ENCODE results near the gene MALAT1. TPM values are rescaled to one million over a fixed set of nuclear protein-coding genes. Genes with fewer than 3 reads are reported as not detected.
A peak's percentile ranks its signal among the peaks of the same experiment; 100 is the strongest.

Gene MALAT1
- total and polyA plus RNA-seq, 2 of the 13 experiments (the other 11 are each of a cell fraction or from before 2014, with no cell fraction given): 143 to 1,237 TPM

DNA sequence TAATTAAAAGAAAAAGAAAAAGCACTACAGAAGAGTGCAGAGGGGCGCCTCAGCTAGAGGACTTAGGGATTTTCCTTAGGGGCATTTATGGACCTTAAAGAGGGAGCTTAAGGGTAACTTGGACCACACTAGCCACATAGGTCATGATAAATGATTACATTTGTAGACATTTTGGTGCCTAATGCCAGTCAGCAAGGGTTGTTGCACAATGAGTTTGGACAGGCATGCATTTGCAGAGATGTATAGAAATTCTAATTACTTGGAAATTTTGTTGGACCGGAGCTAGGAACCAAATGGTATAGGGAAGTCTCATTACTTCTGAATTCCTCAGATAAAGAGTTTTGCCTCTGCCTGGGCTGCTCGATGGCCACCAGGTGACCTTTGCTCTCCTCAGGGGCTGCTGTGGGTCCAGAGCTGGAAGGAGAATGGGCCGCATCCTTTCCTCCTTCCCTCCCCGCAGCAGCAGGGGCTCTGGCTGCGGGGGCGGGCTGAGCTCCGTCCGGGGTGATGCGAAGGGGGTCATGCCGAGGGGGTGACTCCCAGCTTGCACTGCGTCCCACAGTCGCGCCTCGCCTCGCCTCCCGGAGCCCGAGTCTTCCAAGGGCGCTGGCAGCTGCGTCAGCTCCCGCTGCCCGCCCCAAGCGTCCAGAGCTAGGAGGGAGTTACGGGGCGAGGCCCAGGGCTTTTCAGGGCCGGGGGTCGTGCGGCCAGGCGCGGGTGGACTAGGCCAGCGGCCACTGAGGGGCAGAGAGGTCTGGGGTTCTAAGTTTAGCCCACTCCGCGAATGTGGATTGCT, 20.3 kb upstream of the MALAT1 start (continued):
- TF ChIP-seq, protein P1, sequence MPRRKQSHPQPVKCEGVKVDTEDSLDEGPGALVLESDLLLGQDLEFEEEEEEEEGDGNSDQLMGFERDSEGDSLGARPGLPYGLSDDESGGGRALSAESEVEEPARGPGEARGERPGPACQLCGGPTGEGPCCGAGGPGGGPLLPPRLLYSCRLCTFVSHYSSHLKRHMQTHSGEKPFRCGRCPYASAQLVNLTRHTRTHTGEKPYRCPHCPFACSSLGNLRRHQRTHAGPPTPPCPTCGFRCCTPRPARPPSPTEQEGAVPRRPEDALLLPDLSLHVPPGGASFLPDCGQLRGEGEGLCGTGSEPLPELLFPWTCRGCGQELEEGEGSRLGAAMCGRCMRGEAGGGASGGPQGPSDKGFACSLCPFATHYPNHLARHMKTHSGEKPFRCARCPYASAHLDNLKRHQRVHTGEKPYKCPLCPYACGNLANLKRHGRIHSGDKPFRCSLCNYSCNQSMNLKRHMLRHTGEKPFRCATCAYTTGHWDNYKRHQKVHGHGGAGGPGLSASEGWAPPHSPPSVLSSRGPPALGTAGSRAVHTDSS (CRISPR knock-in tag; conservative IDR thresholded peaks at IDR 0.05): no peak
- TF ChIP-seq, protein P2, sequence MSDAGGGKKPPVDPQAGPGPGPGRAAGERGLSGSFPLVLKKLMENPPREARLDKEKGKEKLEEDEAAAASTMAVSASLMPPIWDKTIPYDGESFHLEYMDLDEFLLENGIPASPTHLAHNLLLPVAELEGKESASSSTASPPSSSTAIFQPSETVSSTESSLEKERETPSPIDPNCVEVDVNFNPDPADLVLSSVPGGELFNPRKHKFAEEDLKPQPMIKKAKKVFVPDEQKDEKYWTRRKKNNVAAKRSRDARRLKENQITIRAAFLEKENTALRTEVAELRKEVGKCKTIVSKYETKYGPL (CRISPR knock-in tag; IDR thresholded peaks at IDR 0.05): no peak
- TF ChIP-seq ZNF768 (CRISPR knock-in tag; IDR thresholded peaks at IDR 0.05) (peak; percentile 46; the same call in 1 of the 2 replicates), NR1H2 (CRISPR knock-in tag; IDR thresholded peaks at IDR 0.05; ENCODE audit: borderline replicate concordance, low read depth) (no peak), ZNF143 (CRISPR knock-in tag; IDR thresholded peaks at IDR 0.05) (peak; percentile 47; the same call in 1 of the 2 replicates), ATM (IDR thresholded peaks at IDR 0.05; ENCODE audit: borderline replicate concordance) (no peak), CCAR2 (optimal IDR thresholded peaks at IDR 0.05; ENCODE audit: low read depth, low read length) (no peak), RELA (CRISPR knock-in tag; IDR thresholded peaks at IDR 0.05) (no peak), KDM4B (CRISPR knock-in tag; IDR thresholded peaks at IDR 0.05) (no peak), ZNF12 (CRISPR knock-in tag; IDR thresholded peaks at IDR 0.05) (no peak), ZNF326 (CRISPR knock-in tag; IDR thresholded peaks at IDR 0.05; ENCODE audit: borderline replicate concordance) (no peak), HES4 (CRISPR knock-in tag; IDR thresholded peaks at IDR 0.05; ENCODE audit: borderline replicate concordance) (0 out of 2 replicates have a peak, but pooled peaks have one; percentile 29), ZNF138 (CRISPR knock-in tag; IDR thresholded peaks at IDR 0.05; ENCODE audit: low read depth) (0 out of 2 replicates have a peak, but pooled peaks have one; percentile 8), TSC22D2 (CRISPR knock-in tag; IDR thresholded peaks at IDR 0.05; ENCODE audit: borderline replicate concordance) (no peak), MEF2D (CRISPR knock-in tag; IDR thresholded peaks at IDR 0.05) (no peak), ZNF549 (CRISPR knock-in tag; IDR thresholded peaks at IDR 0.05) (no peak)
- TF ChIP-seq, protein P3, sequence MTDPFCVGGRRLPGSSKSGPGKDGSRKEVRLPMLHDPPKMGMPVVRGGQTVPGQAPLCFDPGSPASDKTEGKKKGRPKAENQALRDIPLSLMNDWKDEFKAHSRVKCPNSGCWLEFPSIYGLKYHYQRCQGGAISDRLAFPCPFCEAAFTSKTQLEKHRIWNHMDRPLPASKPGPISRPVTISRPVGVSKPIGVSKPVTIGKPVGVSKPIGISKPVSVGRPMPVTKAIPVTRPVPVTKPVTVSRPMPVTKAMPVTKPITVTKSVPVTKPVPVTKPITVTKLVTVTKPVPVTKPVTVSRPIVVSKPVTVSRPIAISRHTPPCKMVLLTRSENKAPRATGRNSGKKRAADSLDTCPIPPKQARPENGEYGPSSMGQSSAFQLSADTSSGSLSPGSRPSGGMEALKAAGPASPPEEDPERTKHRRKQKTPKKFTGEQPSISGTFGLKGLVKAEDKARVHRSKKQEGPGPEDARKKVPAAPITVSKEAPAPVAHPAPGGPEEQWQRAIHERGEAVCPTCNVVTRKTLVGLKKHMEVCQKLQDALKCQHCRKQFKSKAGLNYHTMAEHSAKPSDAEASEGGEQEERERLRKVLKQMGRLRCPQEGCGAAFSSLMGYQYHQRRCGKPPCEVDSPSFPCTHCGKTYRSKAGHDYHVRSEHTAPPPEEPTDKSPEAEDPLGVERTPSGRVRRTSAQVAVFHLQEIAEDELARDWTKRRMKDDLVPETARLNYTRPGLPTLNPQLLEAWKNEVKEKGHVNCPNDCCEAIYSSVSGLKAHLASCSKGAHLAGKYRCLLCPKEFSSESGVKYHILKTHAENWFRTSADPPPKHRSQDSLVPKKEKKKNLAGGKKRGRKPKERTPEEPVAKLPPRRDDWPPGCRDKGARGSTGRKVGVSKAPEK (CRISPR knock-in tag; IDR thresholded peaks at IDR 0.05; ENCODE audit: borderline replicate concordance): no peak
- TF ChIP-seq, protein P4, sequence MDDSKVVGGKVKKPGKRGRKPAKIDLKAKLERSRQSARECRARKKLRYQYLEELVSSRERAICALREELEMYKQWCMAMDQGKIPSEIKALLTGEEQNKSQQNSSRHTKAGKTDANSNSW (CRISPR knock-in tag; IDR thresholded peaks at IDR 0.05; ENCODE audit: borderline replicate concordance): no peak
- TF ChIP-seq, protein P5, sequence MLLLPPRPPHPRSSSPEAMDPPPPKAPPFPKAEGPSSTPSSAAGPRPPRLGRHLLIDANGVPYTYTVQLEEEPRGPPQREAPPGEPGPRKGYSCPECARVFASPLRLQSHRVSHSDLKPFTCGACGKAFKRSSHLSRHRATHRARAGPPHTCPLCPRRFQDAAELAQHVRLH (CRISPR knock-in tag; IDR thresholded peaks at IDR 0.05; ENCODE audit: borderline replicate concordance, low read depth): no peak
- TF ChIP-seq, protein P6, sequence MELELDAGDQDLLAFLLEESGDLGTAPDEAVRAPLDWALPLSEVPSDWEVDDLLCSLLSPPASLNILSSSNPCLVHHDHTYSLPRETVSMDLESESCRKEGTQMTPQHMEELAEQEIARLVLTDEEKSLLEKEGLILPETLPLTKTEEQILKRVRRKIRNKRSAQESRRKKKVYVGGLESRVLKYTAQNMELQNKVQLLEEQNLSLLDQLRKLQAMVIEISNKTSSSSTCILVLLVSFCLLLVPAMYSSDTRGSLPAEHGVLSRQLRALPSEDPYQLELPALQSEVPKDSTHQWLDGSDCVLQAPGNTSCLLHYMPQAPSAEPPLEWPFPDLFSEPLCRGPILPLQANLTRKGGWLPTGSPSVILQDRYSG (CRISPR knock-in tag; IDR thresholded peaks at IDR 0.05): no peak
- TF ChIP-seq, protein P7, sequence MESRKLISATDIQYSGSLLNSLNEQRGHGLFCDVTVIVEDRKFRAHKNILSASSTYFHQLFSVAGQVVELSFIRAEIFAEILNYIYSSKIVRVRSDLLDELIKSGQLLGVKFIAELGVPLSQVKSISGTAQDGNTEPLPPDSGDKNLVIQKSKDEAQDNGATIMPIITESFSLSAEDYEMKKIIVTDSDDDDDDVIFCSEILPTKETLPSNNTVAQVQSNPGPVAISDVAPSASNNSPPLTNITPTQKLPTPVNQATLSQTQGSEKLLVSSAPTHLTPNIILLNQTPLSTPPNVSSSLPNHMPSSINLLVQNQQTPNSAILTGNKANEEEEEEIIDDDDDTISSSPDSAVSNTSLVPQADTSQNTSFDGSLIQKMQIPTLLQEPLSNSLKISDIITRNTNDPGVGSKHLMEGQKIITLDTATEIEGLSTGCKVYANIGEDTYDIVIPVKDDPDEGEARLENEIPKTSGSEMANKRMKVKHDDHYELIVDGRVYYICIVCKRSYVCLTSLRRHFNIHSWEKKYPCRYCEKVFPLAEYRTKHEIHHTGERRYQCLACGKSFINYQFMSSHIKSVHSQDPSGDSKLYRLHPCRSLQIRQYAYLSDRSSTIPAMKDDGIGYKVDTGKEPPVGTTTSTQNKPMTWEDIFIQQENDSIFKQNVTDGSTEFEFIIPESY (CRISPR knock-in tag; IDR thresholded peaks at IDR 0.05): peak; percentile 55; the same call in 1 of the 2 replicates

Data from HepG2 (cell line).